ENCODE measurements around the gene TPRG1.
A peak's percentile ranks its signal among the peaks of the same experiment; 100 is the strongest.

Gene TPRG1

DNA sequence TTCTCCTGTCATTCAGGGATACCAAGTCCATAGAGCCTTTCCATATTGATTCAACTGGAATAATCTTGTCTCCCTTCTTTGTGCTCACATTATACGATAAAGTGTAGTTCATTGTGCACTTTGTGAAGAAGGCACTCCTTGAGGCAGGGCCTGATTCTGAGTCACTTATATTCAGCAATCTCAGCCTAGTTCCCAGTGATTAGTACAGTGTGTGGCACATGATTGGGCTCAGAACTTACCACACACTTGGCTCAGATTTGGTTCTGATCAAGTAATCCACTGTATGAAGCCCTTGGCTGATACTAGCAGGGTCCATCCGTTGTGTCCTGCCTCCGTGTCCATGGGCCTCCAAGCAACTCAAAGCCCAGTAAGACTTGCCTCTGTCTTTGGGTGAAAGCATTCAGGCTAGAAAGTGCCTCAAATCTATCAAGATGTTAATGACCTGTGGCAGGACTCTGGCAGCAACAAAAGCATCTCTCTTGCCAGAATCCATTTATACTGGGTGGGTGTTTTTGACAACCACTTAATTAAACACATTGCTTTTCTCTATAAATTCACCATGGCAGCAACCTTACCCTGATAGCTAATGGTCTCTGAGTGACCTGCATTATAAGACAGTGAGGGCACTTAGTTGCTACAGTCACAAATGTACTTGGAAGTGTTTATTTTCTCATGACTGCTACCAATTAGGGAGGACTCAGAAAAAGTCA lies 51.3 kb downstream of the TPRG1 start:
- Mint-ChIP-seq H3K27ac (peak overlapping the region in 2 of 3 experiments; percentile 46 to 48), H3K27me3 (ENCODE audit: low read depth) (peaks cover 8% of the 10 kb centered on the region), H3K4me3 (no peak overlapping the region), H3K4me1 (peaks cover 4% of the 10 kb centered on the region), H3K9me3 (no peaks in the 10 kb centered on the region), H3K36me3 (ENCODE audit: low read depth) (no peaks in the 10 kb centered on the region)
- TF ChIP-seq CTCF (IDR thresholded peaks at IDR 0.05; ENCODE audit: unreplicated experiment in 3 of 3): no peak

DNA sequence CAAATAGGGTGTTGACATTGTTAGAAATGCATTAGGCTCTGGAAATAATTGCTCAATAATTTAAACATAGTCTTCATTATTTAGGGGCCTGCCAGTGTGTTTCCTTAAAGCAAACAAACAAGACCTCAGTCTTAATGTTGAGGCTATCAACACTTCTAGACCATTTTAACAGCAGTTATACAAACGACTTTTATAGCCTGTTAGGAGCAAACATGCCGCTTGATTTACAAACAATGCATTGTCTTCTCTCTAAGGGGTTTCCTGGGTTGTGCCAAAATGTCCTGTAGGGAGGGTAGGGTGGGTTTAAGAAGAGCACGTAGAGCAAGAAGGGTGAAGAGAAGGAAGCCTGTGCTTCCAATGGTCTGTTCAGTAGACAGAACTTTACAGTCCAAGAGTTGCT lies 53.7 kb downstream of the TPRG1 start:
- no peak overlapping the region for H3K4me3 Mint-ChIP-seq
- TF ChIP-seq CTCF (IDR thresholded peaks at IDR 0.05; ENCODE audit: unreplicated experiment in 3 of 3): no peak
- peaks cover 14% of the 10 kb centered on the region for H3K4me1 Mint-ChIP-seq
- H3K9me3 Mint-ChIP-seq: no peaks in the 10 kb centered on the region
- no peak overlapping the region for H3K27ac Mint-ChIP-seq
- no peaks in the 10 kb centered on the region for H3K36me3 Mint-ChIP-seq (ENCODE audit: low read depth)
- H3K27me3 Mint-ChIP-seq (ENCODE audit: low read depth): peaks cover 8% of the 10 kb centered on the region

DNA sequence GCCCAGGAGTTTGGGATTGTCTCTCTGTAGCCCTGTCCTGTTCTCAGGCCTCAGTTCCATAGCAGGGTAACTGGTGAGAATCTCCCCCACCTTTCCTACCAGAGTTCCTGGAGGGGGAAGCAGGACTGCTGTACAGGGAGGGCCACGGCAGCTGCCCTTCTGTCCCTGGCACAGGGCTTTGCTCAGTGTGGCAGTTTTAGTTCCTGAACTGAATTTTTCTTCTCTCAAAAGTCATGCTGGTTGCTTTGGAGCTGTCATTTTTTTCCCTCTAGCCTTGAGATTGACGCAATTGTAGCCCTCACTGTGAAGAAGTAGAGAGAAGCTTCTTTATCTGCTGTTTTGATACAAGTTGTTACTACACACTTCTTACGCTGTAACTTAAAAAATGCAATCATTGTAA lies 55.5 kb downstream of the TPRG1 start:
- no peak for TF ChIP-seq CTCF (IDR thresholded peaks at IDR 0.05; ENCODE audit: unreplicated experiment in 3 of 3)
- H3K27me3 Mint-ChIP-seq (ENCODE audit: low read depth): peaks cover 8% of the 10 kb centered on the region
- H3K4me1 Mint-ChIP-seq: peaks cover 14% of the 10 kb centered on the region
- H3K9me3 Mint-ChIP-seq: no peaks in the 10 kb centered on the region
- H3K4me3 Mint-ChIP-seq: no peak overlapping the region
- H3K27ac Mint-ChIP-seq: no peak overlapping the region
- no peaks in the 10 kb centered on the region for H3K36me3 Mint-ChIP-seq (ENCODE audit: low read depth)

DNA sequence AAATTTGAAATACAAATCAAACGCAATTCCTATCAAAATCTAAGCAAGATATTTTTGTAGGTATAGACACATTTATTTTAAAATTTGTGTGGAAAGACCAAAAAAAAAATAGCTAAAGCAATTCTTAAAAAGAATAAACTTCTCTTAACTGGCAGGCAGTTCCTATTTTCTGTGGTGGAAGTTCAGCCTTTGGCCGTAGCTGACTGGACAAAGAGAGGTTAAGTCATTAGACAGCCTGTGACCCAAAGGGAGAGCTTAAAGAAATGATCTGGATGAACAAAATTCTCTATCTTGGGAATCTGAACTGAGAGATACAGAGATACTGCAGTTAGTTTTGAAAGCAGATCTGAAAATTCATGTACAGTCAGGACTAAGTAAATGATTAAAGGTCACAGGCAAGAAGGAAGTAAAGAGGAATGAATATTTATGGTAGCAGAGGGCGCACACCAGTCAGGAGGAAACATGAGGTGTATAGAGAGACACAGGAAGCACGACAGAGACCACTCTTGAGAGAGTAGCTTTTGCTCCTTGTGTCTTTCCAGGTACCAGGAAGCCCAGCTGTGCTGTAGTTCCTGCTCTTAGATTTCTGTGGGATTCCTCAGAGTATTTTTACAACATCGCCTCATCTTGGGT lies 57.5 kb downstream of the TPRG1 start:
- TF ChIP-seq CTCF (IDR thresholded peaks at IDR 0.05; ENCODE audit: unreplicated experiment in 3 of 3): no peak
- H3K36me3 Mint-ChIP-seq (ENCODE audit: low read depth): no peaks in the 10 kb centered on the region
- H3K4me3 Mint-ChIP-seq: no peak overlapping the region
- peak overlapping the region; percentile 11 to 21 (median 11) for H3K27ac Mint-ChIP-seq
- peaks cover 10% of the 10 kb centered on the region for H3K4me1 Mint-ChIP-seq
- no peaks in the 10 kb centered on the region for H3K9me3 Mint-ChIP-seq
- peaks cover 8% of the 10 kb centered on the region for H3K27me3 Mint-ChIP-seq (ENCODE audit: low read depth)

GRCh38 chr3:189232790-189233189 lies 61.0 kb downstream of the TPRG1 start:
- peaks cover 11% of the 10 kb centered on the region for H3K27me3 Mint-ChIP-seq (ENCODE audit: low read depth)
- H3K4me1 Mint-ChIP-seq: peaks cover 10% of the 10 kb centered on the region
- no peak overlapping the region for H3K27ac Mint-ChIP-seq
- H3K36me3 Mint-ChIP-seq (ENCODE audit: low read depth): no peaks in the 10 kb centered on the region
- TF ChIP-seq CTCF (IDR thresholded peaks at IDR 0.05; ENCODE audit: unreplicated experiment in 3 of 3): no peak
- H3K9me3 Mint-ChIP-seq: no peaks in the 10 kb centered on the region
- H3K4me3 Mint-ChIP-seq: no peak overlapping the region

Data from nephron (organoid).